Spleen (tissue), 7 donors: ENCODE results near the gene NFIX.

Experiments
- POLR2A ChIP-seq, 3 donors: fragments of 450-650 bp; IDR thresholded peaks; one replicate each; pipeline ENCODE4 v1.5.1; 2017; ENCODE audit warnings: antibody characterized with exemption in 3 of 3, mild to moderate bottlenecking in 1 of 3
- POLR2AphosphoS5 ChIP-seq, 3 donors: sonication (generic); formaldehyde crosslinking; IDR thresholded peaks; one replicate each; pipeline ENCODE4 v1.5.1; 2017; ENCODE audit warnings: antibody characterized with exemption in 3 of 3
- TF ChIP-seq, protein P1 (sequence below), 11 experiments: fragments of 200-600 bp in 7 of 11; fragments of 450-650 bp in 4 of 11; sonication (generic) in 4 of 11; IDR thresholded peaks in 8 of 11; conservative IDR thresholded peaks in 3 of 11; 1 replicate in 7 of 11; 2 replicates in 4 of 11; pipeline versions ENCODE4 v1.4.0 to v1.8.0; 2016 to 2021; ENCODE audit warnings: antibody characterized with exemption in 11 of 11, inconsistent platforms in 4 of 11, mild to moderate bottlenecking in 1 of 11
- donor health status: DM: no; HTN: no; CAD: no; lungs with moderate emphysema.
- donor health status: DM: no; HTN: no; CAD: no.
- donor health status: DM: no; HTN: no; CAD: no.

DNA sequence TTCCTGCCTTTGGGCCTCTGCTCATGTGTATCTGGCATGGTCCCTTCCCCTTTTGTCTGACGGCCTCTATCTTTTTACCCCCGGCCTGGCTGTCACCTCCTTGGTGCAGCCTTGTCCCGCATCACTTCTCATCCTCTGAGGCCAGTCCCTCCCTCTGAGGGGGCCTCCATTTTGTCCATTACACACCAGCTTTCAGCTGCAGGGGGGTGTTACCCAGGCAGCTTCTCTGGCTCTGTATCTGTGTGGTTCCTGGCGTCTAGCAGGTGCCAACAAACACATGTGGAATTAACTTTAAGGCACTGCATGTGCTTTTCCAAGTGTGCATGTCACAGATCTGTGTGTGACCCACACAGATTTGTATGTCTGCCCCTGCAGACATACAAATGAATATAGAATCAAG lies 55.0 kb downstream of the NFIX start:
- TF ChIP-seq, protein P1, sequence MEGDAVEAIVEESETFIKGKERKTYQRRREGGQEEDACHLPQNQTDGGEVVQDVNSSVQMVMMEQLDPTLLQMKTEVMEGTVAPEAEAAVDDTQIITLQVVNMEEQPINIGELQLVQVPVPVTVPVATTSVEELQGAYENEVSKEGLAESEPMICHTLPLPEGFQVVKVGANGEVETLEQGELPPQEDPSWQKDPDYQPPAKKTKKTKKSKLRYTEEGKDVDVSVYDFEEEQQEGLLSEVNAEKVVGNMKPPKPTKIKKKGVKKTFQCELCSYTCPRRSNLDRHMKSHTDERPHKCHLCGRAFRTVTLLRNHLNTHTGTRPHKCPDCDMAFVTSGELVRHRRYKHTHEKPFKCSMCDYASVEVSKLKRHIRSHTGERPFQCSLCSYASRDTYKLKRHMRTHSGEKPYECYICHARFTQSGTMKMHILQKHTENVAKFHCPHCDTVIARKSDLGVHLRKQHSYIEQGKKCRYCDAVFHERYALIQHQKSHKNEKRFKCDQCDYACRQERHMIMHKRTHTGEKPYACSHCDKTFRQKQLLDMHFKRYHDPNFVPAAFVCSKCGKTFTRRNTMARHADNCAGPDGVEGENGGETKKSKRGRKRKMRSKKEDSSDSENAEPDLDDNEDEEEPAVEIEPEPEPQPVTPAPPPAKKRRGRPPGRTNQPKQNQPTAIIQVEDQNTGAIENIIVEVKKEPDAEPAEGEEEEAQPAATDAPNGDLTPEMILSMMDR (IDR thresholded peaks at IDR 0.05 in 8 of 11, conservative IDR thresholded peaks at IDR 0.05 in 3 of 11): no peak
- TF ChIP-seq POLR2AphosphoS5 (IDR thresholded peaks at IDR 0.05) (no peak), POLR2A (IDR thresholded peaks at IDR 0.05) (no peak)
